A673 (cell line): ENCODE measurements around the gene TMEM95. TPM values are rescaled to one million over a fixed set of nuclear protein-coding genes. Genes with fewer than 3 reads are reported as not detected.

Experiments used
- BruUV-seq: library from RNA; stranded (reverse); fragments of 400-500 nt; replicated peaks from 2 replicates; lab custom pipeline; 2021; lab: Mats Ljungman, UMichigan
- CTCF ChIA-PET: fragments of 300-600 bp; sonication (Branson Sonifier 250); formaldehyde crosslinking; loops from one replicate; lab custom pipeline; 2022; ENCODE audit warnings: antibody characterized with exemption; lab: Charles Lee
- POLR2A ChIA-PET: fragments of 300-600 bp; sonication (Branson Sonifier 250); formaldehyde crosslinking; loops from one replicate; lab custom pipeline; 2022; ENCODE audit warnings: antibody characterized with exemption; ENCODE audit not compliant: low non-redundant PET; lab: Charles Lee
- DNase-seq: peaks from one replicate; pipeline ENCODE4 v3.0.0-alpha.2; 2015; ENCODE audit warnings: low spot score
- H3K27ac ChIP-seq: fragments of 200-600 bp; sonication (generic); 2 replicates; pipeline ENCODE4 v1.5.1; 2016; ENCODE audit warnings: mixed run types, low read depth, mild to moderate bottlenecking, mixed read lengths, antibody characterized with exemption, low read length; ENCODE audit not compliant: poor library complexity, severe bottlenecking
- H3K27me3 ChIP-seq: fragments of 200-600 bp; sonication (generic); replicated peaks from 2 replicates; pipeline ENCODE4 v1.6.1; 2017; ENCODE audit warnings: mixed run types, low read depth, mild to moderate bottlenecking, mixed read lengths, antibody characterized with exemption, low read length; ENCODE audit not compliant: insufficient read depth, poor library complexity
- H3K36me3 ChIP-seq: fragments of 200-600 bp; sonication (generic); 2 replicates; pipeline ENCODE4 v1.6.1; 2016; ENCODE audit warnings: mixed run types, mild to moderate bottlenecking, mixed read lengths, antibody characterized with exemption, low read length; ENCODE audit not compliant: insufficient read depth, poor library complexity, severe bottlenecking
- H3K4me1 ChIP-seq: fragments of 200-600 bp; sonication (generic); 2 replicates; pipeline ENCODE4 v1.6.1; 2017; ENCODE audit warnings: mixed run types, mild to moderate bottlenecking, mixed read lengths, antibody characterized with exemption, low read length; ENCODE audit not compliant: insufficient read depth, poor library complexity, severe bottlenecking
- H3K4me3 ChIP-seq: fragments of 200-600 bp; sonication (generic); 2 replicates; pipeline ENCODE4 v1.5.1; 2016; ENCODE audit warnings: low read depth, mixed run types, mild to moderate bottlenecking, mixed read lengths, low read length; ENCODE audit not compliant: poor library complexity, severe bottlenecking
- H3K9me3 ChIP-seq: fragments of 200-600 bp; sonication (generic); 2 replicates; pipeline ENCODE4 v1.6.1; 2016; ENCODE audit warnings: mixed run types, low read depth, mild to moderate bottlenecking, mixed read lengths, antibody characterized with exemption, low read length; ENCODE audit not compliant: poor library complexity, severe bottlenecking
- EZH2 ChIP-seq: fragments of 200-600 bp; sonication (generic); IDR thresholded peaks from 2 replicates; pipeline ENCODE4 v1.6.1; 2017; ENCODE audit warnings: borderline replicate concordance, low read depth, mild to moderate bottlenecking, mixed read lengths, antibody characterized with exemption, low read length; ENCODE audit not compliant: poor library complexity, severe bottlenecking
- intact Hi-C: fragments of 100-400 bp; cut with micrococcal nuclease; formaldehyde crosslinking; loops from one replicate; pipeline ENCODE4 v1.10.0; 2022; ENCODE audit not compliant: unreplicated experiment
- total RNA-seq: library from RNA; stranded (reverse); gene quantifications from 2 replicates; pipeline ENCODE4 v1.2.3, GENCODE V29; 2021
- TF ChIP-seq, protein P1 (sequence below): fragments of 300-800, 200-600 bp; sonication (generic); conservative IDR thresholded peaks from 2 replicates; pipeline ENCODE4 v1.5.1; 2017; ENCODE audit warnings: low read depth, mild to moderate bottlenecking, antibody characterized with exemption, low read length, moderate library complexity, mixed read lengths

TMEM95 gene
- total RNA-seq, 1 experiment from 2014 or later: not detected

DNA sequence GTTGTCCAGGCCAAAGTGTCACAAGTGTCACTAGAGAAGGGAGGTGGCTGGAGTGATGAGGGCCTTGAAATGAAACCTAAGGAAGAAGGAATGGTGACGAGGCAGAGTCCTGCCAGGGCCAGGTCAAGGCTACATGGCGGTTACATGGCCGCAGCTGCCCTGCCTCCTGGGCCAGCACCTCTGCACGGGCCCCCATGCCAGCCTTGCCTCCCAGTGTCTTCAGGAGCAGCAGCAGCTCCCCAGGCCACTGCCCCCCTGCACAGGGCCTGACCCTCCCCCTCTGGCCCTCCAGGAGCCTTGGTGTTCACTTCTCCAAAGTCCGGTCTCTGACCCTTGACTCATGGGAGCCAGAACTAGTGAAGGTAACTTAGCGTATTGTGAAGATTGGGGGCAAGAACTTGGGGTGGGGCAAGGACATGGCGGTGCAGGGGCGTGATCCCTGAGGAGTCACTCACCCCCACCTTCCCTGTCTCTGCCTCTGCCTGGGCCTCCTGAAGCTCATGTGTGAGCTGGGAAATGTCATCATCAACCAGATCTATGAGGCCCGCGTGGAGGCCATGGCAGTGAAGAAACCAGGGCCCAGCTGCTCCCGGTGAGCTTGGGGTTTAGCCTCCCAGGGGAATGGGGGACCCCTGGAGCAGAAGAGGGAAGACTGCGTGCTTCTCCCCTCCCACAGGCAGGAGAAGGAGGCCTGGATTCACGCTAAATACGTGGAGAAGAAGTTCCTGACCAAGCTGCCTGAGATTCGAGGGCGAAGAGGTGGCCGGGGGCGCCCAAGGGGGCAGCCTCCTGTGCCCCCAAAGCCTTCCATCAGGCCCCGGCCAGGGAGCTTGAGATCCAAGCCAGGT lies 7.1 kb upstream of the TMEM95 start:
- no TSS peak for BruUV-seq
- H3K4me3 ChIP-seq: no peak overlapping the region
- DNase-seq: no peak
- H3K36me3 ChIP-seq: no peaks in the 10 kb centered on the region
- ChIA-PET CTCF (no interaction called here), POLR2A (no interaction called here)
- no peaks in the 10 kb centered on the region for H3K9me3 ChIP-seq
- TF ChIP-seq, protein P1, sequence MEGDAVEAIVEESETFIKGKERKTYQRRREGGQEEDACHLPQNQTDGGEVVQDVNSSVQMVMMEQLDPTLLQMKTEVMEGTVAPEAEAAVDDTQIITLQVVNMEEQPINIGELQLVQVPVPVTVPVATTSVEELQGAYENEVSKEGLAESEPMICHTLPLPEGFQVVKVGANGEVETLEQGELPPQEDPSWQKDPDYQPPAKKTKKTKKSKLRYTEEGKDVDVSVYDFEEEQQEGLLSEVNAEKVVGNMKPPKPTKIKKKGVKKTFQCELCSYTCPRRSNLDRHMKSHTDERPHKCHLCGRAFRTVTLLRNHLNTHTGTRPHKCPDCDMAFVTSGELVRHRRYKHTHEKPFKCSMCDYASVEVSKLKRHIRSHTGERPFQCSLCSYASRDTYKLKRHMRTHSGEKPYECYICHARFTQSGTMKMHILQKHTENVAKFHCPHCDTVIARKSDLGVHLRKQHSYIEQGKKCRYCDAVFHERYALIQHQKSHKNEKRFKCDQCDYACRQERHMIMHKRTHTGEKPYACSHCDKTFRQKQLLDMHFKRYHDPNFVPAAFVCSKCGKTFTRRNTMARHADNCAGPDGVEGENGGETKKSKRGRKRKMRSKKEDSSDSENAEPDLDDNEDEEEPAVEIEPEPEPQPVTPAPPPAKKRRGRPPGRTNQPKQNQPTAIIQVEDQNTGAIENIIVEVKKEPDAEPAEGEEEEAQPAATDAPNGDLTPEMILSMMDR: no peak
- TF ChIP-seq EZH2: no peak
- no peak overlapping the region for H3K27ac ChIP-seq
- intact Hi-C loops: loop anchor here (5.0 kb wide), 2 partner anchors 51 to 301 kb away; no protein-coding TSS in a partner anchor
- no peaks in the 10 kb centered on the region for H3K27me3 ChIP-seq
- H3K4me1 ChIP-seq: peaks cover 24% of the 10 kb centered on the region

DNA sequence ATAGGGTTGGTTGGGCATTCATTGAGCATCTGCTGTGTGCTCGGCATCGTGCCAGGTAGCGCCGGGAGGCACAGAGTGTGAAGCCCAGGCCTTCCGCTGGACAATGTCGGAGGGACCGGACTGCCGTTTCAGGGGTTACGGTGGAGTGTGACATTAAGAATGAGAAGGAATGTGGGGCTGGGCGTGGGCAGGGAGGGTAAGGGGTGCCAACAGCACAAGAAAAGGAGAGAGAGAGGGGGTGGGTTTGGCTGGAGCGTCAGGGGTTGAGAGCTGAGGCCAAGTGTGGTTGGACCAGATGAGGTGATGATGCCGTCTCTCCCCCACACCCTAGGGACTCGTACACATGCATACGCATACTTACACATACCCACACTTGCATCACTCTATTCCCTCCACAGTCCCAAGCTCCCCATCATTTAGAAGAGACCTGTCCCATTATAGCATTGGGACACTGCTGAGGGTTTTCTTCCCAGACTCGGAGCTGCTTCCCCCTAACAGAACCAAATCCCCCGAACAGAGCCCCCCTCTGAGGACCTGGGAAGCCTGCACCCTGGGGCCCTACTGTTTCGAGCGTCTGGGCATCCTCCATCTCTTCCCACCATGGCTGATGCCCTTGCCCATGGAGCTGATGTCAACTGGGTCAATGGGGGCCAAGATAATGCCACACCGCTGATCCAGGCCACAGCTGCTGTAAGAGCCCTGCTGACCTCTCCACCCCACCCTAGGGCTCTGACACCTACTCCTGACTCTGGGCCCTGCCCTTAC lies 6.3 kb upstream of the TMEM95 start:
- Histone ChIP-seq H3K4me1 (peaks cover 24% of the 10 kb centered on the region), H3K27ac (no peak overlapping the region), H3K27me3 (no peaks in the 10 kb centered on the region), H3K9me3 (no peaks in the 10 kb centered on the region), H3K36me3 (no peaks in the 10 kb centered on the region), H3K4me3 (no peak overlapping the region)
- TF ChIP-seq EZH2: no peak
- TF ChIP-seq, protein P1: no peak
- ChIA-PET CTCF (no interaction called here), POLR2A (no interaction called here)
- intact Hi-C loops: loop anchor here (5.0 kb wide), 2 partner anchors 51 to 301 kb away; no protein-coding TSS in a partner anchor
- BruUV-seq: no TSS peak
- DNase-seq: no peak

DNA sequence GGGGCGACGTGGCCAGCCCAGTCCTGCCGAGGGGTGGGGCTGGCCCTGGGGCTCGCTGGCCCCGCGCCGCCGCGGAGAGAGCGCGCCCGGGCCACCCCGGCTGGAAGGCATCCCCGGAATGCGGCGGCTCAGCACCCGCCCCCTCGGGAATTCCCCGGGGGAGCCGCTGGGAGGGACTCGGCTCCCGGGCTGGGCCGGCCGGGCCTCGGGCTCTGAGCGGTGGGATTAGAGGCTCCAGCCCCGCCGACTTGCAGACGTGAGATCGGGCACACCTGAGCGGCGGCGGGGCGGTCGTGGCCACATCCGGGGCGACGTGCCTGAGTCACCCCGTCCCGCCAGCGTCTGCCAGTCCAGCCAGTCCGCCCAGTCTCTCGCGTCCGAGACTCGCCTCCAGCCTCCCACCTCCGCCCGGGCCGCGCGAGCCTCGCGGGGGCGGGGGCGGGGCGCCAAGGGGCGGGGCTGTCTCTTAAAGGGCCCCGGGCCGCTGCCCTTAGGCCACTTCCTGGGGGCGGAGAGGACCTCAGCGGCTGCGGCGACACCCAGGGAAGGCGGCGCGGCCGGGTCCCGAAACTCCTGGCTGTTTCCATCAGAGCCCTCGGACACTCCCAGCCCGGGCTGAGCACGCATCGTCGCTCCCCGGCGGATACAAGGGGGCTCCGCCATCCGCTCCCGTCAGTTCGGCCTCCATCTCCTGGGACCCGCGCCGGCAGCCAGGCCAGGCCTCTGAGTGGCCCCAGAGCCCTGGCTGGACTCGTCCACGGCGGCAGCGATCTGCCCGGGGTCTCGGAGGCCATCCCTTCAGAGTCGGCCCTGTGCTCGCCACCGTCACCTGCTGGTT lies 3.1 kb upstream of the TMEM95 start, which contains the start of gene KCTD11:
Gene KCTD11, plus strand, starts transcription at position 498 of the 838 bp plus-strand sequence.
- no peaks in the 10 kb centered on the region for H3K36me3 ChIP-seq
- peak within 1 kb of the TSS; percentile 93 for H3K4me3 ChIP-seq
- no peaks in the 10 kb centered on the region for H3K9me3 ChIP-seq
- peaks cover 38% of the 10 kb centered on the region for H3K4me1 ChIP-seq
- intact Hi-C loops: loop anchor here (10.0 kb wide), 1 partner anchor 133 kb away; the partner anchor contains the start of genes POLR2A and SLC35G6
- ChIA-PET POLR2A (no interaction called here), CTCF (interaction anchor here (0.6 to 0.7 kb wide), 2 partner anchors 209 to 328 kb away, joined by 3 to 4 read pairs; no protein-coding TSS in a partner anchor)
- H3K27ac ChIP-seq: peak within 1 kb of the TSS; percentile 94
- peak; percentile 87 for DNase-seq
- no peaks in the 10 kb centered on the region for H3K27me3 ChIP-seq
- TF ChIP-seq EZH2: no peak
- TF ChIP-seq, protein P1: peak; percentile 56; the same call in 1 of the 2 replicates
- no TSS peak for BruUV-seq
